Measurements from ENCODE around the gene FARP1.

- no peak for TF ChIP-seq EZH2phosphoT487 (IDR thresholded peaks at IDR 0.05; ENCODE audit: borderline replicate concordance, low read length)
- no peak for TF ChIP-seq CTCF (IDR thresholded peaks at IDR 0.05; ENCODE audit: low read depth, low read length, poor library complexity, severe bottlenecking)
Measured at GRCh38 chr13:98169331-98169730, 26.4 kb downstream of the FARP1 start.

Data from DOHH2 (cell line).